Duodenal mucosa (tissue), 2 donors: ENCODE results near the gene LUC7L2.

Source experiments
- H3K27ac ChIP-seq: one replicate; pipeline ENCODE4 v1.7.0; 2013; ENCODE audit warnings: low read depth, low read length
- H3K27me3 ChIP-seq, 2 donors: one replicate each; pipeline ENCODE4 v1.7.0; 2013; ENCODE audit warnings: low read length in 2 of 2, control low read depth in 1 of 2; ENCODE audit not compliant: insufficient read depth in 2 of 2, control insufficient read depth in 1 of 2
- H3K36me3 ChIP-seq, 2 donors: one replicate each; pipeline ENCODE4 v1.7.0; 2013; ENCODE audit warnings: low read length in 2 of 2, control low read depth in 1 of 2; ENCODE audit not compliant: insufficient read depth in 2 of 2, control insufficient read depth in 1 of 2
- H3K4me1 ChIP-seq, 2 donors: one replicate each; pipeline ENCODE4 v1.7.0; 2013; ENCODE audit warnings: low read length in 2 of 2, control low read depth in 1 of 2; ENCODE audit not compliant: insufficient read depth in 2 of 2, control insufficient read depth in 1 of 2
- H3K4me3 ChIP-seq, 2 donors: one replicate each; pipeline ENCODE4 v1.7.0; 2013; ENCODE audit warnings: low read length in 2 of 2, low read depth in 1 of 2
- H3K9ac ChIP-seq, 2 donors: one replicate each; pipeline ENCODE4 v1.7.0; 2013; ENCODE audit warnings: low read length in 2 of 2, low read depth in 1 of 2
- H3K9me3 ChIP-seq, 2 donors: one replicate each; pipeline ENCODE4 v1.7.0; 2013; ENCODE audit warnings: low read length in 2 of 2, control low read depth in 1 of 2; ENCODE audit not compliant: control insufficient read depth in 1 of 2

The LUC7L2 gene

DNA sequence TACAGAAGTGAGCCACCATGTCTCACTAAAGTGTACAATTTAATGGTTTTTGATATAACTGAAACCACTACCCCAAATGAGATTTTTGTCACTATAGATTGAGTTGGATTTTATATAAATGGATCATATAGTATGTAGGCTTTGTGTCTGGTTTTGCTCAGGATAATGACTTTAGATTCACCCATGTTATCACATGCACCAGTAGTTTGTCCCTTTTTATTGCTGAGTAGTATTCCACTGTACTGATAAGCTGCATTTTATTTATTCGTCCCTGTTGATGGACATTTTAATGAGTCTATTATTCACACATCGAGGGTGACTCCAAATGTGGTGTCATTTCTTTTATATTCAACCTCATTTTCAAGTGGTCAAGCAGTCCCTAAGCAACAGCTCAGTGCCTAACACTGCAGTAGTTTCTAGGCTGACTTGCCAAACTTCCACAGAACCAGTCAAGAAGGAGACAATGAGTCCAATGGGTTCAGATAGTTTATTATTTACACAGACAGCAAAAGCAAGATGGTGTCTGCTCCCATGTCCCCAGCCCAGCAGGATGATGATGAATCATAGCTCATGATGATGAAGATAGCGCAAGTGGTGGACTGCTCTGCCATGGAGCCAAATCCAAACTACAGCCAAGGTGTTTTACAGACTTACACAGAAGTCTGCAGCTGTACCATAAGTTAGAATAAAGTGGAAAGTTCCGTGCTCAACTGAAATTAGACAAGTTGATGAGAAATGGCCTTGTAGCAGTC, 25.1 kb upstream of the LUC7L2 start:
- Histone ChIP-seq H3K4me3 (no peak overlapping the region), H3K4me1 (no peaks in the 10 kb centered on the region), H3K36me3 (no peaks in the 10 kb centered on the region), H3K9me3 (no peaks in the 10 kb centered on the region), H3K27ac (no peak overlapping the region), H3K9ac (no peak overlapping the region), H3K27me3 (no peaks in the 10 kb centered on the region)

DNA sequence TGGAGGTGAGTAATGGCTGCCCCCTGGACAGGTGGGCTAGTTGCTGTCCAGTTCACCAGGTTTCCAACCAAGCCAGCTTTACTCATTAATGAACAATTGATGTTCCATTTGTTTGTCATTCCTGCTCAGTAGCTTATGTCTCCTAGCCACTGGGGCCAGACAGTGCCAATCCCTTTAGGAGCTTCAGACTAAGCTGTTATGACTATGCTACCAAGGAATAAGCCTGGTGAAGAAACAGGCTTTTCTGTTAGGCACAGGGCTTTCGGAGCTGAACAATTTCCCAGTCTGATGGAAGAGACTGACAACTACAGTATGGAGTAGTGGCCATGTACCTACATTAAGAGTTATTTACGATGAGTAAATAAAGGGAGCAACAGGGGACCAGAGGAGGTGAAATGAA, 20.7 kb upstream of the LUC7L2 start:
- H3K9ac ChIP-seq = no peak overlapping the region
- H3K27me3 ChIP-seq = no peaks in the 10 kb centered on the region
- H3K36me3 ChIP-seq = no peaks in the 10 kb centered on the region
- no peak overlapping the region for H3K4me3 ChIP-seq
- no peaks in the 10 kb centered on the region for H3K9me3 ChIP-seq
- H3K4me1 ChIP-seq = peaks cover 10 to 11% of the 10 kb centered on the region in 2 donors
- no peak overlapping the region for H3K27ac ChIP-seq

DNA sequence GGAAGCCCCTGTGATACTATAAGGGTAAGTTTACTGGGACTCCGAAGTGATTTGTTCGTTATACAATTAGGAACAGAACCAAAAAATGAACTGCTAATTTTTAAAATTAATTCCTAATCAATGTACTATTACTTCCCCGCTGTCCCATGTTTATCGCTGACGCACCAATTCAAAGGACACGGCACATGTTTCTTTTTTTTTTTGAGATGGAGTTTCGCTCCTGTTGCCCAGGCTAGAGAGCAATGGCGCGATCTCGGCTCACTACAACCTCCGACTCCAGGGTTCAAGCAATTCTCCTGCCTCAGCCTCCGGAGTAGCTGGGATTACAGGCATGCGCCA, 20.0 kb upstream of the LUC7L2 start:
- peak overlapping the region; percentile 99 for H3K27ac ChIP-seq
- peak overlapping the region in 1 of 2 donors; percentile 98 for H3K9ac ChIP-seq
- peak overlapping the region; percentile 88 to 96 for H3K4me3 ChIP-seq

GRCh38 chr7:139340037-139340807, 19.5 kb upstream of the LUC7L2 start:
- Histone ChIP-seq H3K4me1 (peaks cover 10 to 11% of the 10 kb centered on the region in 2 donors), H3K27ac (peak overlapping the region; percentile 99), H3K27me3 (no peaks in the 10 kb centered on the region), H3K9ac (peak overlapping the region; percentile 98 to 99), H3K4me3 (peak overlapping the region; percentile 88 to 96), H3K36me3 (no peaks in the 10 kb centered on the region), H3K9me3 (no peaks in the 10 kb centered on the region)

More for the DNA sequence above, 20.0 kb upstream of the LUC7L2 start:
- no peaks in the 10 kb centered on the region for H3K9me3 ChIP-seq
- H3K4me1 ChIP-seq = peaks cover 10 to 11% of the 10 kb centered on the region in 2 donors
- H3K36me3 ChIP-seq = no peaks in the 10 kb centered on the region
- no peaks in the 10 kb centered on the region for H3K27me3 ChIP-seq

GRCh38 chr7:139340808-139341057, 19.0 kb upstream of the LUC7L2 start:
- H3K27ac ChIP-seq = peak overlapping the region; percentile 99
- H3K9me3 ChIP-seq = no peaks in the 10 kb centered on the region

GRCh38 chr7:139341058-139341775, 18.5 kb upstream of the LUC7L2 start, which contains the start of gene FMC1:
Gene FMC1 (plus strand): TSS chr7:139341337. CDS start chr7:139341385, 48 bp downstream.
- H3K27me3 ChIP-seq = no peaks in the 10 kb centered on the region
- H3K4me3 ChIP-seq = peak within 1 kb of the TSS; percentile 88 to 96
- peaks cover 10 to 11% of the 10 kb centered on the region in 2 donors for H3K4me1 ChIP-seq
- peak within 1 kb of the TSS; percentile 99 for H3K27ac ChIP-seq
- no peaks in the 10 kb centered on the region for H3K9me3 ChIP-seq
- H3K36me3 ChIP-seq = peaks cover 0 to 5% of the 10 kb centered on the region in 2 donors
- H3K9ac ChIP-seq = peak within 1 kb of the TSS; percentile 98 to 99

More at GRCh38 chr7:139340808-139341057, 19.0 kb upstream of the LUC7L2 start:
- Histone ChIP-seq H3K4me1 (peaks cover 10 to 11% of the 10 kb centered on the region in 2 donors), H3K4me3 (peak overlapping the region; percentile 88 to 96), H3K9ac (peak overlapping the region; percentile 98 to 99), H3K27me3 (no peaks in the 10 kb centered on the region), H3K36me3 (no peaks in the 10 kb centered on the region)

GRCh38 chr7:139341776-139342226, 17.9 kb upstream of the LUC7L2 start:
- Histone ChIP-seq H3K4me1 (peaks cover 10 to 11% of the 10 kb centered on the region in 2 donors), H3K27ac (peak overlapping the region; percentile 99), H3K36me3 (peaks cover 4 to 11% of the 10 kb centered on the region in 2 donors), H3K4me3 (peak overlapping the region; percentile 88 to 96), H3K27me3 (no peaks in the 10 kb centered on the region), H3K9me3 (no peaks in the 10 kb centered on the region), H3K9ac (peak overlapping the region; percentile 98 to 99)

- Histone ChIP-seq H3K9me3 (no peaks in the 10 kb centered on the region), H3K4me3 (no peak overlapping the region), H3K9ac (no peak overlapping the region), H3K36me3 (peaks cover 8 to 14% of the 10 kb centered on the region in 2 donors), H3K27me3 (no peaks in the 10 kb centered on the region), H3K4me1 (peaks cover 10 to 11% of the 10 kb centered on the region in 2 donors), H3K27ac (no peak overlapping the region)
Observed at GRCh38 chr7:139345042-139345441, 14.7 kb upstream of the LUC7L2 start.

GRCh38 chr7:139351027-139351426, 8.7 kb upstream of the LUC7L2 start:
- Histone ChIP-seq H3K27me3 (no peaks in the 10 kb centered on the region), H3K36me3 (peaks cover 8 to 11% of the 10 kb centered on the region in 2 donors), H3K9ac (no peak overlapping the region), H3K27ac (no peak overlapping the region), H3K9me3 (no peaks in the 10 kb centered on the region), H3K4me1 (no peaks in the 10 kb centered on the region), H3K4me3 (no peak overlapping the region)

GRCh38 chr7:139354729-139355128, 5.0 kb upstream of the LUC7L2 start:
- Histone ChIP-seq H3K27me3 (no peaks in the 10 kb centered on the region), H3K36me3 (no peaks in the 10 kb centered on the region), H3K9me3 (no peaks in the 10 kb centered on the region), H3K4me1 (peaks cover 0 to 11% of the 10 kb centered on the region in 2 donors), H3K4me3 (no peak overlapping the region), H3K27ac (no peak overlapping the region), H3K9ac (no peak overlapping the region)
